Activated CD8-positive, alpha-beta memory T cell treated with anti-CD3 and anti-CD28 coated beads, Interleukin-2, amount 10 ng/mL, durations not matched to agents 7 days and 5 days (primary cell): Measurements from ENCODE around the gene CSTB. TPM values are rescaled to one million over a fixed set of nuclear protein-coding genes. Genes with fewer than 3 reads are reported as not detected.

ENCODE experiments used
- ATAC-seq: fragments of 150-1000 bp; cut with Tn5 transposase; one replicate; pipeline ENCODE4 v1.10.0; 2021; ENCODE audit warnings: moderate library complexity
- CTCF ChIA-PET: fragments of 350-600 bp; sonication (Branson Sonifier 250); formaldehyde crosslinking; loops from one replicate; lab custom pipeline; 2021; ENCODE audit warnings: antibody characterized with exemption; lab: Charles Lee
- DNase-seq: peaks from one replicate; pipeline ENCODE4 v3.0.0-alpha.2; 2020
- H3K27ac Mint-ChIP-seq: one replicate; pipeline ENCODE4 v1.8.0; 2021; ENCODE audit warnings: mild to moderate bottlenecking, mixed read lengths
- H3K27me3 Mint-ChIP-seq: one replicate; pipeline ENCODE4 v1.8.0; 2021; ENCODE audit warnings: mixed read lengths
- H3K36me3 Mint-ChIP-seq: one replicate; pipeline ENCODE4 v1.8.0; 2021; ENCODE audit warnings: mild to moderate bottlenecking, mixed read lengths
- H3K4me1 Mint-ChIP-seq: one replicate; pipeline ENCODE4 v1.8.0; 2021; ENCODE audit warnings: mixed read lengths
- H3K4me3 Mint-ChIP-seq: one replicate; pipeline ENCODE4 v1.8.0; 2021; ENCODE audit warnings: mild to moderate bottlenecking, moderate library complexity, mixed read lengths
- H3K9me3 Mint-ChIP-seq: one replicate; pipeline ENCODE4 v1.8.0; 2022; ENCODE audit warnings: low read depth, mixed read lengths
- total RNA-seq, 2 experiments: library from RNA; stranded (reverse); gene quantifications; one replicate each; pipeline ENCODE4 v1.2.3, GENCODE V29; 2021

CSTB gene
- total RNA-seq, 2 experiments from 2014 or later: 44.2 to 47.4 TPM

- CTCF ChIA-PET: interaction anchor here (1.9 kb wide), 1 partner anchor 160 kb away, joined by 5 read pairs; no protein-coding TSS in a partner anchor
- H3K36me3 Mint-ChIP-seq: peaks cover 2% of the 10 kb centered on the region
- no peak overlapping the region for H3K4me3 Mint-ChIP-seq
- no peaks in the 10 kb centered on the region for H3K27me3 Mint-ChIP-seq
- ATAC-seq: no peak
- no peak overlapping the region for H3K27ac Mint-ChIP-seq
- DNase-seq: no peak
- H3K9me3 Mint-ChIP-seq: no peaks in the 10 kb centered on the region
- H3K4me1 Mint-ChIP-seq: peaks cover 8% of the 10 kb centered on the region
Observed at GRCh38 chr21:43815107-43815613, 39.1 kb upstream of the CSTB start.

- DNase-seq (no peak), ATAC-seq (no peak)
- Mint-ChIP-seq H3K36me3 (peaks cover 2% of the 10 kb centered on the region), H3K4me3 (no peak overlapping the region), H3K27ac (no peak overlapping the region), H3K9me3 (no peaks in the 10 kb centered on the region), H3K4me1 (peaks cover 8% of the 10 kb centered on the region), H3K27me3 (no peaks in the 10 kb centered on the region)
- CTCF ChIA-PET: interaction anchor here (0.7 to 1.6 kb wide), 2 partner anchors 125 to 161 kb away, joined by 4 to 7 read pairs; no protein-coding TSS in a partner anchor
Observed at GRCh38 chr21:43814215-43815106, 38.4 kb upstream of the CSTB start.

GRCh38 chr21:43813656-43813980, 37.5 kb upstream of the CSTB start:
- ATAC-seq (no peak), DNase-seq (no peak)
- peaks cover 8% of the 10 kb centered on the region for H3K4me1 Mint-ChIP-seq
- H3K27me3 Mint-ChIP-seq: no peaks in the 10 kb centered on the region
- CTCF ChIA-PET: interaction anchor here (0.7 to 1.6 kb wide), 2 partner anchors 126 to 162 kb away, joined by 4 to 7 read pairs; no protein-coding TSS in a partner anchor
- no peak overlapping the region for H3K27ac Mint-ChIP-seq
- H3K4me3 Mint-ChIP-seq: no peak overlapping the region
- H3K9me3 Mint-ChIP-seq: no peaks in the 10 kb centered on the region
- peaks cover under 1% of the 10 kb centered on the region for H3K36me3 Mint-ChIP-seq

- CTCF ChIA-PET: interaction anchor here (0.8 to 1.6 kb wide), 3 partner anchors 10 to 163 kb away, joined by 3 to 7 read pairs (median 3); no protein-coding TSS in a partner anchor
- DNase-seq (no peak), ATAC-seq (no peak)
- H3K36me3 Mint-ChIP-seq: no peaks in the 10 kb centered on the region
- no peaks in the 10 kb centered on the region for H3K9me3 Mint-ChIP-seq
- peaks cover 8% of the 10 kb centered on the region for H3K4me1 Mint-ChIP-seq
- no peaks in the 10 kb centered on the region for H3K27me3 Mint-ChIP-seq
- no peak overlapping the region for H3K27ac Mint-ChIP-seq
- no peak overlapping the region for H3K4me3 Mint-ChIP-seq
Observed at GRCh38 chr21:43812957-43813655, 37.0 kb upstream of the CSTB start.

GRCh38 chr21:43812139-43812821, 36.2 kb upstream of the CSTB start:
- ATAC-seq (no peak), DNase-seq (no peak)
- H3K36me3 Mint-ChIP-seq: no peaks in the 10 kb centered on the region
- H3K9me3 Mint-ChIP-seq: no peaks in the 10 kb centered on the region
- H3K27me3 Mint-ChIP-seq: no peaks in the 10 kb centered on the region
- H3K4me1 Mint-ChIP-seq: peaks cover 8% of the 10 kb centered on the region
- CTCF ChIA-PET: interaction anchor here (0.8 to 2.1 kb wide), 8 partner anchors 11 to 202 kb away, joined by 3 to 38 read pairs (median 5); no protein-coding TSS in a partner anchor
- no peak overlapping the region for H3K4me3 Mint-ChIP-seq
- no peak overlapping the region for H3K27ac Mint-ChIP-seq

GRCh38 chr21:43811262-43812105, 35.4 kb upstream of the CSTB start:
- no peaks in the 10 kb centered on the region for H3K36me3 Mint-ChIP-seq
- peaks cover 8% of the 10 kb centered on the region for H3K4me1 Mint-ChIP-seq
- DNase-seq: no peak
- H3K4me3 Mint-ChIP-seq: no peak overlapping the region
- CTCF ChIA-PET: interaction anchor here (0.5 to 2.1 kb wide), 28 partner anchors 8 to 273 kb away, joined by 3 to 38 read pairs (median 4); no protein-coding TSS in a partner anchor
- H3K27me3 Mint-ChIP-seq: no peaks in the 10 kb centered on the region
- ATAC-seq: no peak
- no peaks in the 10 kb centered on the region for H3K9me3 Mint-ChIP-seq
- H3K27ac Mint-ChIP-seq: no peak overlapping the region

GRCh38 chr21:43810505-43811261, 34.6 kb upstream of the CSTB start:
- Mint-ChIP-seq H3K36me3 (no peaks in the 10 kb centered on the region), H3K9me3 (no peaks in the 10 kb centered on the region), H3K4me1 (peaks cover 8% of the 10 kb centered on the region), H3K27me3 (no peaks in the 10 kb centered on the region), H3K27ac (peak overlapping the region; percentile 24), H3K4me3 (no peak overlapping the region)
- peak; percentile 94 for ATAC-seq
- CTCF ChIA-PET: interaction anchor here (0.5 to 2.1 kb wide), 29 partner anchors 9 to 274 kb away, joined by 3 to 38 read pairs (median 4); no protein-coding TSS in a partner anchor
- DNase-seq: peak; percentile 94

GRCh38 chr21:43809853-43810504, 33.9 kb upstream of the CSTB start:
- no peak for ATAC-seq
- Mint-ChIP-seq H3K9me3 (no peaks in the 10 kb centered on the region), H3K4me1 (peaks cover 8% of the 10 kb centered on the region), H3K36me3 (no peaks in the 10 kb centered on the region), H3K27me3 (no peaks in the 10 kb centered on the region), H3K27ac (no peak overlapping the region), H3K4me3 (no peak overlapping the region)
- no peak for DNase-seq
- CTCF ChIA-PET: interaction anchor here (0.9 to 2.1 kb wide), 20 partner anchors 10 to 274 kb away, joined by 3 to 38 read pairs (median 4); no protein-coding TSS in a partner anchor

- Mint-ChIP-seq H3K27ac (no peak overlapping the region), H3K4me1 (peaks cover 5% of the 10 kb centered on the region), H3K36me3 (no peaks in the 10 kb centered on the region), H3K9me3 (no peaks in the 10 kb centered on the region), H3K4me3 (no peak overlapping the region), H3K27me3 (no peaks in the 10 kb centered on the region)
- no peak for ATAC-seq
- CTCF ChIA-PET: interaction anchor here (0.9 kb wide), 2 partner anchors 132 to 188 kb away, joined by 3 to 4 read pairs; no protein-coding TSS in a partner anchor
- no peak for DNase-seq
Observed at GRCh38 chr21:43809346-43809799, 33.3 kb upstream of the CSTB start.

GRCh38 chr21:43808832-43809251, 32.7 kb upstream of the CSTB start:
- no peaks in the 10 kb centered on the region for H3K9me3 Mint-ChIP-seq
- H3K4me1 Mint-ChIP-seq: peaks cover 5% of the 10 kb centered on the region
- no peaks in the 10 kb centered on the region for H3K27me3 Mint-ChIP-seq
- CTCF ChIA-PET: interaction anchor here (0.9 kb wide), 2 partner anchors 132 to 189 kb away, joined by 3 to 4 read pairs; no protein-coding TSS in a partner anchor
- no peaks in the 10 kb centered on the region for H3K36me3 Mint-ChIP-seq
- no peak for DNase-seq
- no peak overlapping the region for H3K4me3 Mint-ChIP-seq
- no peak for ATAC-seq
- no peak overlapping the region for H3K27ac Mint-ChIP-seq

- Mint-ChIP-seq H3K27me3 (no peaks in the 10 kb centered on the region), H3K27ac (no peak overlapping the region), H3K9me3 (no peaks in the 10 kb centered on the region), H3K4me1 (peaks cover 5% of the 10 kb centered on the region), H3K4me3 (no peak overlapping the region), H3K36me3 (no peaks in the 10 kb centered on the region)
- CTCF ChIA-PET: interaction anchor here (0.9 kb wide), 2 partner anchors 133 to 189 kb away, joined by 3 to 4 read pairs; no protein-coding TSS in a partner anchor
- no peak for DNase-seq
- ATAC-seq: no peak
Observed at GRCh38 chr21:43808367-43808766, 32.3 kb upstream of the CSTB start.
